OCI-LY3 (cell line): ENCODE results near the gene BOLL.

Source experiments
- EZH2phosphoT487 ChIP-seq: fragments of 200-600 bp; shearing (Covaris generic); IDR thresholded peaks from 2 replicates; pipeline ENCODE4 v1.6.1; 2018; ENCODE audit warnings: antibody characterized with exemption, mixed run types, low read depth
- TF ChIP-seq, protein P1 (sequence below): fragments of 200-600, 300-600 bp; sonication (generic); IDR thresholded peaks from 2 replicates; pipeline ENCODE4 v1.5.1; 2014; ENCODE audit warnings: antibody characterized with exemption, low read length, low read depth

DNA sequence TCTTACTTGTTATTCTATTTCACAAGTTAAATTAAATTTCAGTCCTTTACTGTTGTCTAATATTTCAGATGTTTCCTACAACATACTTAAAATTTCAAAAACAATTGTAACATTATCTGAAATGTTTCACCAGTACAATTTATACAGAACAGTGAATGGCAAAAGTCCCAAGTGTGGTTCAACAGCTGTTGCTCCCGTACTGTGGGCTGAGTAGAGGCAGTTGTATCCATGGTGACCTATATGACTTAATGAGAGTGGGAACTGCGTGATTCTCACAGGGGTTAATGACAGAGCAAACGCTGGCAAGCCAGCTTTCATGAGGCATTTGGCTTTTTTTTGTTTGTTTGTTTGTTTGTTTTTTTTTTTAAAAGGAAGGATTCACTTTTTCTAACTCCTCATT, 13.9 kb upstream of the BOLL start:
- TF ChIP-seq, protein P1, sequence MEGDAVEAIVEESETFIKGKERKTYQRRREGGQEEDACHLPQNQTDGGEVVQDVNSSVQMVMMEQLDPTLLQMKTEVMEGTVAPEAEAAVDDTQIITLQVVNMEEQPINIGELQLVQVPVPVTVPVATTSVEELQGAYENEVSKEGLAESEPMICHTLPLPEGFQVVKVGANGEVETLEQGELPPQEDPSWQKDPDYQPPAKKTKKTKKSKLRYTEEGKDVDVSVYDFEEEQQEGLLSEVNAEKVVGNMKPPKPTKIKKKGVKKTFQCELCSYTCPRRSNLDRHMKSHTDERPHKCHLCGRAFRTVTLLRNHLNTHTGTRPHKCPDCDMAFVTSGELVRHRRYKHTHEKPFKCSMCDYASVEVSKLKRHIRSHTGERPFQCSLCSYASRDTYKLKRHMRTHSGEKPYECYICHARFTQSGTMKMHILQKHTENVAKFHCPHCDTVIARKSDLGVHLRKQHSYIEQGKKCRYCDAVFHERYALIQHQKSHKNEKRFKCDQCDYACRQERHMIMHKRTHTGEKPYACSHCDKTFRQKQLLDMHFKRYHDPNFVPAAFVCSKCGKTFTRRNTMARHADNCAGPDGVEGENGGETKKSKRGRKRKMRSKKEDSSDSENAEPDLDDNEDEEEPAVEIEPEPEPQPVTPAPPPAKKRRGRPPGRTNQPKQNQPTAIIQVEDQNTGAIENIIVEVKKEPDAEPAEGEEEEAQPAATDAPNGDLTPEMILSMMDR: no peak
- TF ChIP-seq EZH2phosphoT487: no peak
